Measurements from ENCODE around the gene CDH16.

GRCh38 chr16:66939366-66939765, 20.7 kb upstream of the CDH16 start:
- TF ChIP-seq CTCF (IDR thresholded peaks at IDR 0.05): no peak
- no peak for TF ChIP-seq POLR2A (IDR thresholded peaks at IDR 0.05)

All from heart left ventricle (tissue), 13 donors.